AG10803 (cell line): ENCODE results near the gene CAPG.
"Not testable (repeated sequence)": the region's sequence is repeated elsewhere in the genome, so short reads cannot be mapped to it uniquely, and the experiment has no call there.

Source experiments
- DNase-seq: peaks from one replicate; pipeline ENCODE4 v3.0.0; 2010; ENCODE audit warnings: low read depth
- H3K4me3 ChIP-seq: 2 replicates; pipeline ENCODE4 v1.5.1; 2011; ENCODE audit warnings: mild to moderate bottlenecking, low read length, control low read depth
- TF ChIP-seq, protein P1 (sequence below): conservative IDR thresholded peaks from 2 replicates; pipeline ENCODE4 v1.5.1; 2011; ENCODE audit warnings: mild to moderate bottlenecking, low read length, control low read depth, inconsistent platforms

The CAPG gene

DNA sequence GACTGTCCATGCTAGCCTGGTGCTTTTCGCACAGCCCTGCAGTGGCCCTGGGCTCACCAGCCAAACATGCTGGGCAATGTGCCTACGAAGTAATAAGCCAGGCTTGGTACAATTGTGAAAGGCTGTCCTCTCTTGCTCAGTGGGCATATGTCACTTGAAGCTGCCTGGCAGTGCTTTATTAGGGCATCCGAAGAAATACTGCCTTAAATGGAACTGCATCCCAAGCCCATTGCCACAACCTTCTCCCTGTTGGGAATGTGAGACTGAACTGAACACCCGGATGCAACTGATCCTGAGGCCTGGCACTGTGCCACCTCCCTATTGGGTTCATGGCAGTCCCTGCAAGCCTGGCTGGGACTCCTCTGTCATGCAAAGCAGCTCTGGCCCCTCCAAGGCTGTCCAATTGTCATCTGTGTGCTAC, 15.9 kb downstream of the CAPG start:
- no peak for DNase-seq
- no peak overlapping the region for H3K4me3 ChIP-seq
- TF ChIP-seq, protein P1, sequence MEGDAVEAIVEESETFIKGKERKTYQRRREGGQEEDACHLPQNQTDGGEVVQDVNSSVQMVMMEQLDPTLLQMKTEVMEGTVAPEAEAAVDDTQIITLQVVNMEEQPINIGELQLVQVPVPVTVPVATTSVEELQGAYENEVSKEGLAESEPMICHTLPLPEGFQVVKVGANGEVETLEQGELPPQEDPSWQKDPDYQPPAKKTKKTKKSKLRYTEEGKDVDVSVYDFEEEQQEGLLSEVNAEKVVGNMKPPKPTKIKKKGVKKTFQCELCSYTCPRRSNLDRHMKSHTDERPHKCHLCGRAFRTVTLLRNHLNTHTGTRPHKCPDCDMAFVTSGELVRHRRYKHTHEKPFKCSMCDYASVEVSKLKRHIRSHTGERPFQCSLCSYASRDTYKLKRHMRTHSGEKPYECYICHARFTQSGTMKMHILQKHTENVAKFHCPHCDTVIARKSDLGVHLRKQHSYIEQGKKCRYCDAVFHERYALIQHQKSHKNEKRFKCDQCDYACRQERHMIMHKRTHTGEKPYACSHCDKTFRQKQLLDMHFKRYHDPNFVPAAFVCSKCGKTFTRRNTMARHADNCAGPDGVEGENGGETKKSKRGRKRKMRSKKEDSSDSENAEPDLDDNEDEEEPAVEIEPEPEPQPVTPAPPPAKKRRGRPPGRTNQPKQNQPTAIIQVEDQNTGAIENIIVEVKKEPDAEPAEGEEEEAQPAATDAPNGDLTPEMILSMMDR: no peak

DNA sequence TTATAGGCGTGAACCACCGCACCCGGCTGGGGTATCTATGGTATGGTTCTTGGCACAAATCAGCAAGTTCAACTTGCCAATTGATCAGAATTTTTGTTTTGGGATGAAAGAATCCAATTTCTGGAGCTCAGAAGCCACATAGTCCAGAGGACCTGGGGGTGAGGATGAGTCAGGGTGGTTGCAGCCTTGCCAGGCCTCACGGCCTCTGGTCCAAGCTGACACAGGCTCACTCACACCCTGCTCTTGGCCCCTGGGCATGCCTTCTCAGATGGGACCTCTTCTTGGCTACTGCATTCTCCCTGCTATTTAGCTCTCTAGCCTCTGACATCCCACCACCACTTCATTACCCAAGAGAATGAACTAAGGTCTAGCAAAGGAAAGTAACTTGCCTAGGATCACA, 16.3 kb downstream of the CAPG start:
- no peak overlapping the region for H3K4me3 ChIP-seq
- TF ChIP-seq, protein P1: no peak
- DNase-seq: peak; percentile 56

DNA sequence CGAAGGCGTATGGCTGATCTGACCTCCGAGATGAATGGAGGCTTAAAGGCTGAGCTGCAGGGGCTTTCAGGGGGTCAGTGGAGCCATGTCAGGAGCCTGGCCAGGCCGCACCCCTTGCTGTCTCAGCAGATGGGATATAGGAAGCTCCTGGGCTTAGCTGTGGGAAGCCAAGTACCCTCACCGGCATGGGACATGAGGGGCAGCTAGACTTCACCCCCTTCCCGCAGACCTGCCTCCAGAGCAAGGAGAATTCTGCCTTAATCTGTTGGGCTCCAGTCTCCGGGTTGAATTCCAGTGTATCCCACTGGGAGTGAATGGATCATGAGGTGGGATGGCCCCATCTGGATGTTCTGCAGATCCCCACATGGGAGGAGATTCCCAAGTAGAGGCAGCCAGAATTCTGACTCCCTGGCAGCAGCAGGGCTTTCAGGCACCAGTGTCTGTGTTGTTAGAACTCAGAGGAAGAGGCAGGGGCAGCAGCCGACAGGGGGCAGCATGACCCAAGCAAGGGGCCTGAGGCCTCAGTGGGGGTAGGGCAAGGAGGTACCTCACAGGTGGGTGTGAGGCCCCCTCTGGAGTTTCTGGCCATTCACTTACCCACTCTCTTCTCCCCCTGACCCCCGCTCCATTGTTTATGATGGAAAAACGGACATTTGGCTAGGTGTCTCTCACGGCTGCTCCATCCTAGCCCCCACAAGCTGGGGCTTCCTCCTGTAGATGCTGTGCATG, 19.1 kb downstream of the CAPG start:
- TF ChIP-seq, protein P1: peak; percentile 69
- no peak overlapping the region for H3K4me3 ChIP-seq
- DNase-seq: peak; percentile 33

DNA sequence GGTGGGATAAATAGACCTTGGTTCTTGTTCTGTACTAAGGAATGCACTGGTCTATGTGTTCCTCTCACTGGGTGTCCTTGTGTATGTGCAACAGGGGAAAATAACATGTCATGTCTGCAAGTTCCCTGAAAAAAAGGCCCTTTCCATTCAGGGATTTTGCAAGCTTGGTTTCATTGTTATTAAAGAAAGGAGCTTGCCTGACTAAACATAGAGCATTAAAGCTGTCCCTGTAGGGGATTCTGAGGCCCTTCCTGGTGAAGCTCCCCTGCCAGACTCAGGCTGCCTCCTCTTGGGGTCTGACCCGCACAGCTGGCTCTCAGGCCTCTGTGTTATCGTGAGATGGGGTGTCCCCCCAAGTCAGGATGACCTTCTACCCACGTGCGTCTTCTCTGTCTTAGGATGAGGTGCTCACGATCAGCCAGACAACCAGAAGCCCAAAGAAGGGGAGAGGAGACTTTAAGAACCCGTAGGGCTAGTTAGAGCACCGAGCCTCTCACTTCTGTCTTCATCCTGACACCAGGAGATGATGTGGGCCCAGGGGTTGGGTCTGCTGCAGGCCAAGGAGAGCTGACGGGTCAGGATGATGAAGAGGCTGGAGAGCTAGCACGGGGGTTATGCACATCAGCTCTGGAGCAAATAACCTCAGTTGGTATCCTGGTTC, 21.2 kb downstream of the CAPG start:
- no peak overlapping the region for H3K4me3 ChIP-seq
- DNase-seq: no peak
- TF ChIP-seq, protein P1: no peak

DNA sequence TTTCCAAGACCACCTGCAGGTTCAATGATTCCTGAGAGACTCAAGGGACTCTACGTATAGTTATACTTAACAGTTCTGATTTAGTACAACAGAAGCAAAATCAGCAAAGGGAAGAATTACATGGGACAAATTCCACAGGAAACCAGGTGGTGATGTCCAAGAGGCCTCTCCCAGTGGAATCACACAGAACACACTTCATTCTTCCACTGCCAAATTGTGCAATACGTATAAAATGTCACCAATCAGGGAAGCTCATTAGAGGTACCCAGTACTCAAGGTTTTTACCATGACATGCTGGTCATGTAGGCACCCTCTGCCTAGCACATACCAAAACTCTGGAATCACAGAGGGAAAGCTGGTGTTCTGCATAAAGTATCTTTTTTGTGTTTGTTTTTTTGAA, 22.4 kb downstream of the CAPG start:
- TF ChIP-seq, protein P1: no peak
- no peak for DNase-seq
- no peak overlapping the region for H3K4me3 ChIP-seq

DNA sequence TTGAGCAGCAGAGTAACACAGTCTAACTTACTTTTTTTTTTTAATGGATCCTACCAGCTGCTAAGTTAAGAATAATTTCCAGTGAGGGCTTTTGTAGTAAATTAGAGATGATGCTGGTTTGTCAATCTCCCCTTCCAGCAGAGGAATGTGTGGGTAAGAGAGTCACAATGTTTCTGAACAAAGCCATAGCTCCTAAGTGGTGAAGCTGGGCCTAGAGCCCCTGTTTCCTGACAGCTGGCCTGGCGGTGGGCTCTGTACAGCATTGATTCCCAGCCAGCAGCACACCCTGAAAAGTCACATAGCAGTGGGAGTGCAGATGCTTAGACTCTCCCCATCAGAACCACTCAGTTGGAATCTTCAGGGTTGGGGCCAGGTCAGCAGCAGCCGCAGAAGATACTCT, 24.4 kb downstream of the CAPG start:
- TF ChIP-seq, protein P1: no peak
- no peak overlapping the region for H3K4me3 ChIP-seq
- DNase-seq: no peak

DNA sequence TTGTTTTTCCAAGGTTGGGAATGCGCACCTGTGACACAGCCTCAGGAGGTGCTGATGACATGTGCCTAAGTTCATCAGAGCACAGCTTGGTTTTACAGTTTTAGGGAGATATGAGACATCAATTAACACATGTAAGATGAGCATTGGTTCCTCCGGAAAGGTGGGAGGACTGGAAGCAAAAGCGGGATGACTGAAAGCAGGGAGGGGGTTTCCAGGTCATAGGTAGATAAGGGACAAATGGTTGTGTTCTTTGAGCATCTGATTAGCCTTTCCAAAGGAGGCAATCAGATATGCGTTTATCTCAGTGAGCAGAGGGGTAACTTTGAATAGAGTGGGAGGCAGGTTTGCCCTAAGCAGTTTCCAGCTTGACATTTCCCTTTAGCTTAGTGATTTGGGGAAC, 26.3 kb downstream of the CAPG start:
- DNase-seq: no peak
- H3K4me3 ChIP-seq: no peak overlapping the region
- TF ChIP-seq, protein P1: no peak

DNA sequence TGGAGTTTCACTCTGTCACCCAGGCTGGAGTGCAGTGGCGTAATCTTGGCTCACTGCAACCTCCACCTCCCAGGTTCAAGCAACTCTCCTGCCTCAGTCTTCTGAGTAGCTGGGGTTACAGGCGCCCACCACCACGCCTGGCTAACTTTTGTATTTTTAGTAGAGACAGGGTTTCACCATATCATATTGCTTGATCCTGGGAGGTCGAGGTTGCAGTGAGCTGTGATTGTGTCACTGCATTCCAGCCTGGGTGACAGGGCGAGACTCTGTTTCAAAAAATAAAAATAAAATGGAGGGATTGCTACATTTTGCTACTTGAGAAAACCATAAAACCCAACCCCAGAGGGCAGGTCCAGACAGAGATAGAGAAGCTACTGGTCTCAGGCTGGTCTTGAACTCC, 27.0 kb downstream of the CAPG start:
- not testable (repeated sequence) for H3K4me3 ChIP-seq
- peak; percentile 44 for DNase-seq
